ENCODE measurements around the gene LONRF3.
A peak's percentile ranks its signal among the peaks of the same experiment; 100 is the strongest.
"Not testable (repeated sequence)": the region's sequence is repeated elsewhere in the genome, so short reads cannot be mapped to it uniquely, and the experiment has no call there.

LONRF3 gene

GRCh38 chrX:118988911-118989310 lies 14.5 kb downstream of the LONRF3 start:
- DNase-seq: no peak

GRCh38 chrX:118989886-118990285 lies 15.5 kb downstream of the LONRF3 start:
- DNase-seq: no peak

GRCh38 chrX:118990512-118991227 lies 16.3 kb downstream of the LONRF3 start:
- DNase-seq: no peak

- DNase-seq: not testable (repeated sequence)
These were observed 18.2 kb downstream of the LONRF3 start for GRCh38 chrX:118992441-118993121.

- DNase-seq: no peak
These were observed 29.0 kb downstream of the LONRF3 start for GRCh38 chrX:119003462-119003861.

- DNase-seq: peak; percentile 31
These were observed 30.6 kb downstream of the LONRF3 start for GRCh38 chrX:119004920-119005524.

GRCh38 chrX:119007189-119007770 lies 32.9 kb downstream of the LONRF3 start:
- no peak for DNase-seq

GRCh38 chrX:119008110-119008744 lies 33.8 kb downstream of the LONRF3 start:
- peak; percentile 17 for DNase-seq

GRCh38 chrX:119009071-119009470 lies 34.7 kb downstream of the LONRF3 start:
- no peak for DNase-seq

GRCh38 chrX:119010491-119010890 lies 36.1 kb downstream of the LONRF3 start:
- no peak for DNase-seq

- DNase-seq: no peak
These were observed 38.7 kb downstream of the LONRF3 start for GRCh38 chrX:119013164-119013563.

GRCh38 chrX:119015407-119016237 lies 41.2 kb downstream of the LONRF3 start:
- no peak for DNase-seq

- no peak for DNase-seq
These were observed 42.7 kb downstream of the LONRF3 start for GRCh38 chrX:119017077-119017476.

- no peak for DNase-seq
These were observed 51.5 kb downstream of the LONRF3 start for GRCh38 chrX:119025900-119026299.

GRCh38 chrX:119026344-119026743 lies 51.9 kb downstream of the LONRF3 start:
- DNase-seq: not testable (repeated sequence)

GRCh38 chrX:119027960-119028732 lies 53.7 kb downstream of the LONRF3 start:
- DNase-seq: not testable (repeated sequence)

- DNase-seq: no peak
These were observed 54.4 kb downstream of the LONRF3 start for GRCh38 chrX:119028733-119029330.

GRCh38 chrX:119029656-119030055 lies 55.2 kb downstream of the LONRF3 start:
- DNase-seq: not testable (repeated sequence)

GRCh38 chrX:119030990-119031389 lies 56.6 kb downstream of the LONRF3 start:
- DNase-seq: no peak

- DNase-seq: no peak
These were observed 62.0 kb downstream of the LONRF3 start for GRCh38 chrX:119036107-119037029.

All from effector CD4-positive, alpha-beta T cell (primary cell).